DMS79 (cell line): Measurements from ENCODE around the gene SYTL1.
A peak's percentile ranks its signal among the peaks of the same experiment; 100 is the strongest.

ENCODE experiments used
- DNase-seq: peaks from one replicate; lab custom pipeline; 2025; lab: John Stamatoyannopoulos, UW

SYTL1 gene

DNA sequence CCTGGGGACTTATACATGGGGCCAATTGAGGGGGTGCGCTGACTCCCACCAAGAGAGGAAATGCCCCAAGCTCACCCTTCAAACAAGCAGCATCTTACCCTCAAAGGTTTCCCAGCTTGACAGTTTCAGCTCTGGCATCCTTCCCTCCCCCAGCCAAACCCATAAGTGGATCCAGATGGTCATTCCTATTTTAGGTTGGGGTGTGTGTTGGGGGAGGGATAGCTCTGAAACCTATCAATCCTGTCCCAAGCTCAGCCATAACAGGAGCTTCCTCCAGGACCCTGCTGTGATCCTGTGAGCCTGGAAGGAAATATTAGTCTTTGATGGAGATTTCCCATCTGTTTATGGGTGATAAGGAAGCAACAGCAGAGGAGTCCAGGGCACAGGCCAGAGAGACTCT is 23.2 kb upstream of the SYTL1 start:
- DNase-seq: no peak

DNA sequence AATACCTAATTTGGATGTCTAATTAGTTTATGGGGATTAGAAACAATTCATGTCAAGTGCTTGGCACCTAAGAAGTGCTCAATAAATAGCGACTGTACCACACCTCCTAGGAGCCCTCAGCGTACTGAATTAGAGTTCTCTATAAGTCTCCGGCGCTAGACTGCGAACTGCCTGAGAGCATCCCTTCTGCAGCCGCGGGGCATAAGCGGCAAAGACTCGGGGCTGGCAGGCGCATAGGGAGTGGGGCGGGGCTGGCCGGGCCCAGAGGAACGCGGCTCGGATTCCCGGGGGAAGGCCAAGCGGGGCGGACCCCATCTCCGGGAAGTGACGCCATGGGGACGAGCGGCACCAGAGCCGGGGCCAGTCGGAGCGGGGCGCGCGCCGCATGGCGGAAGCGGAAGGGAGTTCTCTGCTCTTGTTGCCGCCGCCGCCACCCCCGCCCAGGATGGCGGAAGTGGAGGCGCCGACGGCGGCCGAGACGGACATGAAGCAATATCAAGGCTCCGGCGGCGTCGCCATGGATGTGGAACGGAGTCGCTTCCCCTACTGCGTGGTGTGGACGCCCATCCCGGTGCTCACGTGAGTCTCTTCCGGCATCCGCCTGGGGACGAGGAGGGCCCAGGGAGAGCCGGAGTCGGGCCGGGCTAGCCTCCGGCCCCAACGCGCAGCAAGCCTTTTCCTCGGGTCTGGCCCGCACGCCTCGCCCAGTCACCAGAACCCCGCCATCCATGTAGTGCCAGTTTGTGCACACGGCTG is 19.8 kb upstream of the SYTL1 start, which contains the start of gene TMEM222:
TSS of gene TMEM222 (plus strand) at position 351 of the 756 bp plus-strand sequence. CDS start at position 386, 35 bp downstream.
- peak; percentile 95 for DNase-seq

DNA sequence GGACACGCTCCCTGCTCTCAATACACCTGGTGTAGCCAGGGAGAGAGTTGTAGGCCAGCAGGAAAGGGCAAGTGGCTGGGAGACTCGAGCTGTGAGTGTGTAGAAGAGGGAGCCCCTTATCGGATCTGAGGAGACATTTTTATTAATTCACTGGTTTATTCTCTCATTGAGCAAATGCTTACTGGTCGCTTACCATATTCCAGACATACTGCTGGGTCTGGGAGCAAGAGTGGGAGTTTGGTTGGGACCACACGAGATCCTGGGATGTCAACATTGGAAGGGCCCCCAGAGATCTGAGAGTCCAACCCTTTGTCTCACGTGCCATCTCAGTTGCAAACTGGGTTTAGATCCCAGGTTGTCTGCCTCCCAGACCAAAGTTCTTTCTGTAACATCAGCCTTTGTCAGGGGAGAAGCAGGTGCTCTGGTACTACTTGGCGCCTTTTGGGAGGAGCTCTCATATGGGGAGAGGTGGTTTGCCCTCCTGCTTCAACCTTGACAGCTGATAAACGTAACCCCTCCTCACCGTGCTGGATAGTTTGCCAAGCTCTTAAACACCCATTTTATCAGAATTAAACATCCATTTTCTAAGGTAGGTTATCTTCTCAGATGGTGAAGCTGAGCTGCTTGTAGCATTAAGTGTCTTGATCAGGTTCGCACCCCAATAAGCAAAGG is 19.1 kb upstream of the SYTL1 start:
- DNase-seq: no peak

DNA sequence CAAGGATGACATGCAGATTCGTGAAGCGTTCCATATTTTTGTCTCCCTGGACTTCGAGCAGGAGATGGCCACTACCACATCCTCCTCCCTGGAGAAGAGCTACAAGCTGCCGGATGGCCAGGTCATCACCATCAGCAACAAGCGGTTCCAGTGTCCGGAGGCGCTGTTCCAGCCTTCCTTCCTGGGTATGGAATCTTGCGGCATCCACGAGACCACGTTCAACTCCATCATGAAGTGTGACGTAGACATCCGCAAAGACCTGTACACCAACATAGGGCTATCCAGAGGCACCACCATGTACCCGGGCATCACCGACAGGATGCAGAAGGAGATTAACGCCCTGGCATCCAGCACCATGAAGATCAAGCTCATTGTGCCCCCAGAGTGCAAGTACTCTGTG is 16.5 kb upstream of the SYTL1 start:
- DNase-seq: no peak

DNA sequence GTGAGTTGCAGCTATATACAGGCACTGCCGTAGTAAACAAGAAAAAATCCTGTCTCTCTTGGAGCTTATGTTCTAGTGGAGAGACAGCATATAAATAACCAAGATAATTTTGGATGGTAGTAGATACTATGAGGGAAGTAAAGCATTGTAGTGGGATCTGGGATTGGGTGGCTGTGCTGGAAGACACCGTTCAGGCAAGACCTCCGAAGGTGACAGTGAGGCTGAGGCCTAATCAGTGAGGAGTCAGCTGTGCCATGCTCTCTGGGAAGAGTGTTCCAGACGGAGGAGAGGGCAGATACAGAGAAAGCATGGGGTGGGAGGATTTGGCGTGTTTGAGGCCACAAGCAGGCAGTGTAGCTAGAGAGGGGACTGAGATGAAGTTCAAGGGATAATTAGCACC is 13.9 kb upstream of the SYTL1 start:
- no peak for DNase-seq

DNA sequence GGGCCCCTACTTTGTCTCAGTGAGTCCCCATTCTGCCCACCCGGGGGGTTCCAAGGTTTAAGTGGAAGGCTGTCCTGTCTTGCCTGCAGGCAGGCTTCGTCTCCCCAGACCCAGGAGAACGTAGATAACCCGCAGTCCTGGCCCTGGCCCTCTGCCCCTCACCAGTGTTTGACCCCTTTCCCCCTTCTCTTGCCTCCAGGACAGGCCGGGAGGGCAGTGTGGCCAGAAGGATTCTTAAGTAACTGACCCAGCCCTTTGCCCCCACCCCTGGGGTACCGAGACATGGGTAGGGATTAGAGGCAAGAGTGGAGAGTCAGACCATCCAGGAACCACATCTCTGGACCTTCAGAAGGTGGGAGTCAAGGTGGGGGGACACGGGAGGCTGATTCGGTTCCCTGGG is 11.0 kb upstream of the SYTL1 start:
- DNase-seq: no peak

DNA sequence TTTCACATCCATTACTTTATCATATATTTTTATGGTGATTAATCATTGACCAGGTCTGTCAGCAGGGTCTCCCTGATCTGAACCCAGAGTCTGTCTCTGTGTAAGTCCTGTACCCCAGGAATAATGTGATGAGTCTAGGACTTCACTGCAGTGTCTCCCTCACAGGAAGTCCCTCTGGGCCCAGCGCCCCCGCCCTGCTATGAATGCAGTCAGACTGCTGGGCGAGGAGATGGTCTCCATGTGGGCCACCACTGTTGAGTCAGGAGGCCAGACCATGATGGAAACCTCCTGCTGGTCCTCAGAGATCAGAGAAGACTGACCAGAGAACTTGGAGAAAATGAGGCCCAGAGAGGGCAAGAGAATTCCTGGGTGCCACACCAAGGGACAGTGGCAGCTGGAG is 10.4 kb upstream of the SYTL1 start:
- no peak for DNase-seq

DNA sequence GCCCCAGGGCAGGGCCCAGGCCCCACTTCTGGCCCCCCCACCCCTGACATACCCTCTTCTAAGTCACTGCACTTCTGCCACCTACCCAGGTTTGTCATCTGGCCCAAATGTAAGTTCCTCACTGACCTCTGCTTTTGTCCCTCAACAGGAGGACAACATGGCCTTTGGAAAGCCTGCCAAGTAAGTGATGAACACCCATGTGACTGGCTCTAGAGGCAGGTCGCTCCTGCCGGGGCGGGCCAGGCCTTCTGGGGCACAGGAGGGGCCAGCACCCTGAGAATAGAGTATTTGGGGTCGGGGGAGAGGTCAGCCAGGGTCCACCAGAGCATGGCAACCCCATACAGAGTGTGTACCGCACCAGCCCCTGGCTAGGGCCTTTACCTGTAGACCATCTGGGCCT is 9.9 kb upstream of the SYTL1 start:
- DNase-seq: no peak

DNA sequence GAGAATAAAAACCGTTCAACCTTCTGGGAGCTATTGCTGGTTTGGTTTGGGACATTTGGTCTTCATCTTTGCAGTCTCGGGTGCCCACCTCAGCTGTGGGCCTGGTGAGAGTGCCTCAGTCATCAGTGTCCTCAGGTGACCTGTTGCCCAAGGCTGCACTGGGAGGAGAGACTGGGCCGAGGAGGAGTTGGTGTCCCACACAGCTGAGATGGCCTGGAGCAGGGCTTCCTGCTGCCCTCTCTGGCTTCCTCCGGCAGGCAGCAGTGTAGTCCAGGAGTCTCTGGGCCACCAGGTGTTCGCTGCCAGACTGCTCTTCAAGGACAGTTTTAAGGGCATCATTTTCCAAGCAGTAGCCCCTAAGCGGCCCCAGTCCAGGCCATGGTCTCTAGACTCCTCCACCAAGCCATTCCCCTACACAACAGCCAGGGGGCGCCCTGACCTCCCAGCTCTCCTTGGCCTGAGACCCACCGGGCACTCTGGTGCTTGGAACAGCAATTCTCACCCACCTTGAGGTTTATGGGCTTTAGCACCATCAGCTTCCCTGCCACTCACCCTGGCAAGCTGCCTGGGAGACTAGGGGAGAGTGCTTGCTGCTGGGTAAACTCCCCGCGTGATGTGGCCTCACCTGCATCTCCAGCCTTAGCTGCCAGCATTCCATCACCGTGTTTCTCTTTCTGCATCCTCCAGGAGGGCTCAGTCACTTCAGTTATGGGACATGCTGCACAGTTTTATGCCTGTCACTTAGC is 9.1 kb upstream of the SYTL1 start:
- peak; percentile 16 for DNase-seq

DNA sequence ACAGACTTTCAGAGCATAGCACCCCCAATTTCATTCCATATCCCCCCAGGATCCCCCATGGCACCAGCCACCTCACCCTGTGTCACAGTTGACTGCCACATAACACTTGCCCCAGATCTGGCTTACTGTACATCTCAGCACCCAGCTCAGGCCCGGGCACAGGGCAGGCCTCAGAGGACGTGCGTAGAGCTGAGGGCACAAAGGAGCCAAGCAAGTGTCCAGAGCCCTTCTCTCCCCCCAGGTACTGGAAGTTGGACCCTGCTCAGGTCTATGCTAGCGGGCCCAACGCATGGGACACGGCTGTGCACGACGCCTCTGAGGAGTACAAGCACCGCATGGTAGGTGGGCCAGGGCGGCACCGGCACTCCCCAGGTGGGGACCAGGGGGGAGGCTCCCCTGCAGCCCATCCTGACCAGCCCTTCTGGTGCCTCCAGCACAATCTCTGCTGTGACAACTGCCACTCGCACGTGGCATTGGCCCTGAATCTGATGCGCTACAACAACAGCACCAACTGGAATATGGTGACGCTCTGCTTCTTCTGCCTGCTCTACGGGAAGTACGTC is 8.0 kb upstream of the SYTL1 start:
- no peak for DNase-seq

DNA sequence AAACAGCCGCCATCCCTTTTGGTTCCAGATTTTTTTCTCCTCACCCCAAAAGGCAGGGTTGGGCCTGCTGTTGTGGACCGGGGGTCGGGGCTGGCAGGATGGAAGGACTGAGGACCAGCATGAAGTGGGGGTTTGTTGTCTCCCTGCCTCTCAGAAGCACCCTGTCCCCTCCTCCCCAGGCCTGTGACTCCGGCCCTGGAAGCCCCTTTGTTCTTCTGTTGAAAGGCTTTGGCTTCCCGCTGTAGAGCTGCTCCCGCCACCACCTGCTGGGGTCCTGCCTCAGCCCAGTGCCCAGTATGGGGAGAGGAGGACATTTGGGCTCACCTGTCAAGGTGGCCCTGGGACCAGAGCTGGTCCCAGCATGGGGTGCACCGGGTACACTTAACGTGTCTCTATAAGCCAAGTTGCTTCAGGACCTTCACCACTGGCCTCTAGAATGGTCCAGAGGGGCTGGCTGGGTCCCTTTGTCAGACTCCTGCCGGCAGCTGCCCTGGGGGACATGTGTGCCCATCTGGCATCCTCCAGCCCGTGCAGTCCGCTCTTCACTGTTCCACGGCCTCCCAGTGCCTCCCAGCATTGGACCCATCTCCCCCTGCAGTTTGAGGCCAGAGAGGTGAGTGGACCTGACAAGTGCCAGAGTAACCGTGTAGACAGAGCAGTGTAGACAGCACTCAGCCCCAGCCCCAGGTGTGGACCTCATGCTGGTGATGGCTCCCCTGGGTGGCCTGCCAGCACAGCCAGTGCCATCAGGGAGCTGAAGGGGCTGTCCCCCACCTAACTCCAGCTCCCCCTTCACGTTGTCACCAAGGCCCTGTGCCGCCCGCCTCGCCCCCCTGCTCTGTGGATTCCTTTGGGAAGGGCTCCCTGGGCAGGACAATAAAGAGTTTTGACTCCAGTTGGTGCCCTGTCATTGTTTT is 6.1 kb upstream of the SYTL1 start:
- DNase-seq: no peak

DNA sequence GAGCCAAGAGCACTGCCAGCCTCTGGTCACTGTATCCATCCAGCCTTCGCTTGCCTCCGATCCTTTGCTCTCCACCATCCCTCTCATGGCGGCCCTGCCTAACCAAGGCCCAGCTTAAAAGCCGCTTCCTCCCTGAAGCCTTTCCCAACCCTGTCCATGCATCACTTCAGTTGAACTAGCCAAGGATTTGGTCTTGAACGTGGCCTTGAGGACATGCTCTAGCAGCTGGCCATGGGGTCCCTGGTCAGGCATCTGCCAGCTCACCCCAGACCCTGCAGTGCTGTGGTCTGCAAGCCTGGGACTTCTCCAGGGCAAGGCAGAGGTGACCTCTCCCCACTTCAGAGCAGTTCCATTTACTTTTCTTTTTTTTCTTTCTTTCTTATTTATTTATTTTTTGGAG is 5.1 kb upstream of the SYTL1 start:
- no peak for DNase-seq

DNA sequence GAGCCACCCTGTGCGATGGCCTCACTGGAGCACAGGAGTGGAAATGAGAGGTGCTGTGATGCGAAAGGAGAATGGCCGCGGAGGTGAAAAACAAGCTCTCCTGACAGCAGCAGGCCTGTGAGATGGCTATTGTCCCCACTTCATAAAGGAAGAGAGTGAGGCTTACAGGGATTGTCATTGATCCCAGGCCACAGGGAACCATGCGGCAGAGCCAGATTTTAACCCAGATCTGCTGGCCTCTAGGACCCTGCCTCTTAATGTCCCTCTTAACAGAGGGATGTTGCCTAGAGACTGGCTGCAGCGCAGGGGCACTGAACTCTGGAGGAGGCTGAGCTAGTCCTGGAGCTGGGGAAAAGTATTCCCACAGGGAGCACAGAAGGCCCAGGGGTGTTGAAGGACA is 3.1 kb upstream of the SYTL1 start:
- DNase-seq: no peak

DNA sequence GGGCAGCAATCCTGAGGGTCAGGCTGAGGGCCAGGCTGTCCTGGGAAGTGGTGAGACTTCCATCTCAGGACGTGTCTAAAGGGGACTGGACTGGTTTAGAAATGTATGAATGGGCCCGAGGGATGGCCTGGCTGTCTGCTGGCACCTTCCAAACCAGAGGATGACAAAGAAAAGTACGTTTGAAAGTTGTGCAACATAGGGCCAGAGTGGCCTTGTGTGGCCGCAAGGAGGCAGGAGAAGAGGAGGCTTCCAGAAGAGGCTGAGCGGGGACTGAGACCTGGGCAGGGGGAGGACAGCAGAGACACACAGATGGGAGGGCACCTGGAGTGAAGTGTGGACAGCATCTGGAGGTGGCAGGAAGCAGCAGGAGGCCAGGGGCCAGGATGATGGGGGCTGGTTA is 2.6 kb upstream of the SYTL1 start:
- DNase-seq: no peak

DNA sequence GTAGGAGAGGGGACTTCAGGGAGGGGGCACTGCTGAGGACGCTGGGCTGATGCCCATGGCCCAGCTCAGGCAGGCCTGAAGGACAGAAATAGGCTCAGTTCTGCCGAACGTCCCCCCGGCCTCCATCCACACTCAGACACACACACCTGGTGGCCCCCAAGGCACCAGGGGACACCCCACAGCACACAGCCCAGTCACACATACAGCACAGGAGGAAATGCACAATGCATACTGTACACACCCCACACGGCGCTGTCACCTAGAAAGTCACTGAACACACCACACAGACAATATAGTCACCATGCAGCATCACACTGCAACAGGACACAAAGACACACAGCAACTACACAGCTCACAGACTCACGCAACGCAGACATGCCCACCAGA is 562 bp downstream of the SYTL1 start:
- no peak for DNase-seq

DNA sequence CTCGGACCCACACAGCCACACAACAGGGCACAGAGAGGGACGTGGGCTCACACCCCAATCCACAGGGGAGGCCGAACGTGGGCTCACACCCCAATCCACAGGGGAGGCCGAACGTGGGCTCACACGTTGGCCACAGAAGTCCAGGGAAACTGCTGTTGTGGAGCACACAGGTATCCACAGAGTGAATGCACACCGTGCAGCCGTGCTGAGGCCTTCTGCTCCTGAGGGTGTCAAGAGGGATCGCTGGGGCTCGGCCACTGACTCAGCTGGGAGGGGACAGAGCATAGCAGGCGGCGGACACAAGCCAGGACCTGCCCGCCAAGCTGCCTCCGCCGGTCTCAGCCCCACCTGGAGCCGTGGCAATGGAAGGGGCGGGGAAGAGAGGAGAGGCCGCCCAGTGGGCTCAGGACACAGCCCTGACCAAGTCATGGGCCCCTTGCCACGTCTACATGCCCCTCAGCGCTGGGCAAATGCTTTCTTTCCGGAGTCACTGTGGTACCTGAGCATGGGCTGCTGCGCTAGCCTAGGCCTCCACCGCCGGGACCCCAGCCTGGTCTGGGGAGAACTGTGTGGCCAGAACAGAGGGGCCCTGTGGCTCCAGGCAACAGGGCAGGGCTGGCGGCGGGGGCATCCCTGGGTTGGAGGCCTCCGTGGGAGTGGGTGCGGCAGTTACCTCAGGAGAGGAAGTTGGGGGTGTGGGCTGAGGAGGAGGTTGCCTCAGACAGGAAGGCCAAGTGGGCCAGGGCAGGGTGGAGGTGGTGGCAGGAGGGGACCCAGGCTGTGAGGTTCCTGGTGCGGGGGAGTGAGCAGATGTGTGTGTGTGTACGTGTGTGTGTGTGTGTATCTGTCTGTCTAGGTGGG is 1.2 kb downstream of the SYTL1 start:
- peak; percentile 90 for DNase-seq

DNA sequence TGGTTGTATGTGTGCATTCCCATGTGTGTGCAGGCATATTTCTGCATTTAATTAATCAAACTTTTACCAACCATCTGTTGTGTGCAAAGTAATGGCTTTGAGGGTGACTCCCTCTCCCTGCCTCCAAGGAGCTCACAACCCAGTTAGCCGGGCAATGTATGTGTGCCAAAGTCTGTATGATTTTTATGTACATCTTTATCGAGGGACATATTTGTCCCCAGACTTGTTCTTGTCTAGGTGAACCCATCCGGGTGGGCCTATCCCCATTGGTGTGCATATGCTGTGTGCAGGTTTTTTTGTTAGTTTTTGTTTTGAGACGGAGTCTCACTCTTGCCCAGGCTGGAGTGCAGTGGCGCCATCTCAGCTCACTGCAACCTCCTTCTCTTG is 1.8 kb downstream of the SYTL1 start:
- DNase-seq: no peak

DNA sequence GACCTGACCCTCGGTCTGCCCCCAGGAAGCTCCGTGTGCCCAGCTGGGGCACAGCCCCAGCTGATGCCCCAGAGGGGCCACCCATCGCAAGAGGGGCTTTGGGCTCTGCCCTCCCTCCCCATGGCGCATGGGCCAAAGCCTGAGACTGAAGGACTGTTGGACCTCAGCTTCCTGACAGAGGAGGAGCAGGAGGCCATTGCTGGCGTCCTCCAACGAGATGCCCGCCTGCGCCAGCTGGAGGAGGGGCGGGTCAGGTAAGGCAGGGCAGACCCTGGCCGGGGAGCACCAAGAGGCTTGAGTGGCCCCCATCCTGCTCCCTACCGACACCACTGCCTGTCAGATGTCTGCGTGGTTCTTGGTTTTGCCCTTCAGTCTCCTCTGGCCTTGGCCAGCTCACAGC is 3.5 kb downstream of the SYTL1 start:
- no peak for DNase-seq

DNA sequence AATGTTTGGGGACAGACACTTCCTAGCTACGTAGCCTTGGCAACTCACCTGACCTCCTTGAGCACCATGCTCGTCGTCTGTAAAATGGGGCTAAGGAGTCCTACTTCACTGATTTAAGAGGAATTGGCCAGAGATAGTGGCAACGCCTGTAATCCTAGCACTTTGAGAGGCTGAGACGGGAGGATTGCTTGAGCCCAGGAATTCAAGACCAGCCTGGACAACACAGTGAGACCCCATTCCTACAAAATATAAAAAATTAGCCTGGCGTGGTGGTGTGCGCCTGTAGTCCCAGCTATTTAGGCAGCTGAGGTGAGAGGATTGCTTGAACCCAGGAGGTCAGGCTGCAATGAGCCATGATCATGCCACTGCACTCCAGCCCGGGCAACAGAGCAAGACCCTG is 4.5 kb downstream of the SYTL1 start:
- DNase-seq: no peak

DNA sequence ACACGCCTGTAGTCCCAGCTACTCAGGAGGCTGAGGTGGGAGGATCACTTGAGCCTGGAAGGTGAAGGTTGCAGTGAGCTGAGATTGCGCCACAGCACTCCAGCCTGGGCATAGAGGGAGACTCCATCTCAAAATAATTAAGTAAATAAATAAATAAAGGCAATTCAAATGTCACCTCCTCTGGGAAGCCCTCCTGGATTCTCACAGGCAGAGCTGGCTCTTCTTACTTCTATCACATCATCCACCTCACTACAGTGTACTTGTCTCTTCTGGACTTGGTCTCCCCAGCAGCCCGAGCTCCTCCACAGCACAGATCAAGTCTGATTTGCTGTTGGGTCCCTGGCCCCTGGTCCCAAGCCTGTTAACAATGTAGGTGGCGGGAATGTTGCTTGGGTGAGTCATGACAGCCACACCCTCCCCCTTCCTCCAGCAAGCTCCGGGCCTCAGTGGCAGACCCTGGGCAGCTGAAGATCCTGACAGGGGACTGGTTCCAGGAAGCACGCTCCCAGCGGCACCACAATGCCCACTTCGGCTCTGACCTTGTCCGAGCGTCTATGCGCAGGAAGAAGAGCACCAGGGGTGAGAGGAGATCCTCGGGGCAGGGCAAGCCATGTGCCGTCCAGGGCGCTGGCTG is 5.3 kb downstream of the SYTL1 start:
- no peak for DNase-seq
